Measurements from ENCODE around the gene YPEL4.
"Not testable (repeated sequence)": the region's sequence is repeated elsewhere in the genome, so short reads cannot be mapped to it uniquely, and the experiment has no call there.

Gene YPEL4, protein sequence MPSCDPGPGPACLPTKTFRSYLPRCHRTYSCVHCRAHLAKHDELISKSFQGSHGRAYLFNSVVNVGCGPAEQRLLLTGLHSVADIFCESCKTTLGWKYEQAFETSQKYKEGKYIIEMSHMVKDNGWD

DNA sequence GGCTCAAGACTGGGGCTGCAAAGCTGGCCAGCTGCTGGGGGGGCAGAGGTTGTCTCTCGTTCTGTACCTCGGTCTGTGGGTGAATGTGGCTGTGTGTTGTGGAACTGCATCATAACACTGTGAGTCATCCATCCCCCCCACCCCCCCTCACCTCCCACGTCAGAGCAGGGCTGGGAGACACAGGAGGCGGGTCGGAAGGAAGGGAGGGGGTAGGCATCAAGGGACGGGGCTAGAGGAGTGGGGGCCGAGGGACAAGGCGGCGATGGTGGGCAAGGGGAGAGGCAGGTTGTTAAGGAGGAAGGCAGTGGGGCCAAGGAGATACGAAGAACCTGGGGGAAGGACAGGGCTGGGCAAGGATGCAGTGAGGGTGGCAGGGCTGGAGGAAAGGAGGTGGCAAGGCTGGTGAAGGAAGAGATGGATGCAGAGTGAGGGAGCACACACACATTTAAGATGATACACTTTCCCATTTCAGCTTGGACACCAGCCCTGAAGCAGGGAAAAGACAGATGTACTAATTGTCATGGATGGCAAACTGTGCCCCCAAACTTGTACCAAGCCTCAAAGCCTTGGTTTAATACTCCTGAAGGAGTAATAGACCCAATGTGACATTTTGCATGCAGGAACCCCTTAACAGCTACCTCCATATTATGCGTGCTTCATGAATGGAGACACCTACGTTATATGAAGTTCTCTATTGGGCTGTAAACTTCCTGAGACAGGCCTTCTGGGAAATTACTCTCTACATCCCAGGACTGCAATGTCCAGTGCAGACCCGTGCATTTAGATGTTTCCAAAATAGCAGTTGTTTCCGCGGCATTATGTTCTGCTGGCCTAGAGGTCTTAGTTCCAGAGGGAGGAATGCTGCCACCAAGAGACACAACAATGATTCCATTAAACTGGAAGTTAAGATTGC lies at the start of gene YPEL4:
Gene YPEL4 (minus strand): TSS at position 87 of the 913 bp plus-strand sequence. CDS start 2,805 bp downstream, outside the sequence.
- peak; percentile 65 for DNase-seq (ENCODE audit: low spot score)
- in situ Hi-C loops (cut with MboI; ENCODE audit: low sequenced_read_pairs, unreplicated experiment), result loop anchor here (10.0 to 25.0 kb wide), 3 partner anchors 155 to 862 kb away; partner anchors contain the start of gene OR5B21
- TF ChIP-seq, protein P1, sequence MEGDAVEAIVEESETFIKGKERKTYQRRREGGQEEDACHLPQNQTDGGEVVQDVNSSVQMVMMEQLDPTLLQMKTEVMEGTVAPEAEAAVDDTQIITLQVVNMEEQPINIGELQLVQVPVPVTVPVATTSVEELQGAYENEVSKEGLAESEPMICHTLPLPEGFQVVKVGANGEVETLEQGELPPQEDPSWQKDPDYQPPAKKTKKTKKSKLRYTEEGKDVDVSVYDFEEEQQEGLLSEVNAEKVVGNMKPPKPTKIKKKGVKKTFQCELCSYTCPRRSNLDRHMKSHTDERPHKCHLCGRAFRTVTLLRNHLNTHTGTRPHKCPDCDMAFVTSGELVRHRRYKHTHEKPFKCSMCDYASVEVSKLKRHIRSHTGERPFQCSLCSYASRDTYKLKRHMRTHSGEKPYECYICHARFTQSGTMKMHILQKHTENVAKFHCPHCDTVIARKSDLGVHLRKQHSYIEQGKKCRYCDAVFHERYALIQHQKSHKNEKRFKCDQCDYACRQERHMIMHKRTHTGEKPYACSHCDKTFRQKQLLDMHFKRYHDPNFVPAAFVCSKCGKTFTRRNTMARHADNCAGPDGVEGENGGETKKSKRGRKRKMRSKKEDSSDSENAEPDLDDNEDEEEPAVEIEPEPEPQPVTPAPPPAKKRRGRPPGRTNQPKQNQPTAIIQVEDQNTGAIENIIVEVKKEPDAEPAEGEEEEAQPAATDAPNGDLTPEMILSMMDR (IDR thresholded peaks at IDR 0.05; ENCODE audit: borderline replicate concordance, control extremely low read depth, extremely low read depth, insufficient read depth, missing control alignments), result no peak

DNA sequence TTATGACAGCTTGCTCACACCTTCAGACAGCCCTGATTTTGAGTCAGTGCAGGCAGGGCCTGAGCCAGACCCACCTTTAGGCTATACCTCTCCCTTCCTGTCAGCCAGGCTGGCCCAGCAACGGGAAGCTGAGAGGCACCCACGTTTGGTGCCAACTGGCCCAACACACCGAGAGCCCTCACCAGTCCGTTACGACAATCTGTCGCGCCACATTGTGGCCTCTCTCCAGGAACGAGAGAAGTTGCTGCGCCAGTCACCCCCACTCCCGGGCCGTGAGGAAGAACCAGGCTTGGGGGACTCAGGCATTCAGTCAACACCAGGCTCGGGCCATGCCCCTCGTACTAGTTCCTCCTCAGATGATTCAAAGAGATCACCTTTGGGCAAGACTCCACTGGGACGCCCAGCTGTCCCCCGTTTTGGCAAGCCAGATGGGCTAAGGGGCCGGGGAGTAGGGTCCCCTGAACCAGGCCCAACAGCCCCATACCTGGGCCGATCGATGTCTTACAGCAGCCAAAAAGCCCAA lies 49.2 kb upstream of the YPEL4 start:
- in situ Hi-C loops (cut with MboI; ENCODE audit: low sequenced_read_pairs, unreplicated experiment), result no loop called here
- TF ChIP-seq, protein P1 (IDR thresholded peaks at IDR 0.05; ENCODE audit: borderline replicate concordance, control extremely low read depth, extremely low read depth, insufficient read depth, missing control alignments), result no peak
- no peak for DNase-seq (ENCODE audit: low spot score)

DNA sequence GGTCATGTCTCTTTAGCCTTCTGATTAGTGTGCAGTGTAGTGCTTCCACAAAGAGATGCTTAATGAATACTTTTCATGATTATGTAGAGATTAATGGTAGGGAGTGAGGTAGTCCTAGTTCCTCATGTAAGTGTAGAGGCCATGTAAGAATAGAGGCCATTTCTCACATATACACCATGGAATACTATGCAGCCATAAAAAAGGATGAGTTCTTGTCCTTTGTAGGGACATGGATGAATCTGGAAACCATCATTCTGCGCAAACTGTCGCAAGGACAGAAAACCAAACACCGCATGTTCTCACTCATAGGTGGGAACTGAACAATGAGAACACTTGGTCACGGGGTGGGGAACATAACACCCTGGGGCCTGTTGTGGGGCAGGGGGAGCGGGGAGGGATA lies 40.8 kb upstream of the YPEL4 start:
- in situ Hi-C loops (cut with MboI; ENCODE audit: low sequenced_read_pairs, unreplicated experiment); DNase-seq (ENCODE audit: low spot score): not testable (repeated sequence)

DNA sequence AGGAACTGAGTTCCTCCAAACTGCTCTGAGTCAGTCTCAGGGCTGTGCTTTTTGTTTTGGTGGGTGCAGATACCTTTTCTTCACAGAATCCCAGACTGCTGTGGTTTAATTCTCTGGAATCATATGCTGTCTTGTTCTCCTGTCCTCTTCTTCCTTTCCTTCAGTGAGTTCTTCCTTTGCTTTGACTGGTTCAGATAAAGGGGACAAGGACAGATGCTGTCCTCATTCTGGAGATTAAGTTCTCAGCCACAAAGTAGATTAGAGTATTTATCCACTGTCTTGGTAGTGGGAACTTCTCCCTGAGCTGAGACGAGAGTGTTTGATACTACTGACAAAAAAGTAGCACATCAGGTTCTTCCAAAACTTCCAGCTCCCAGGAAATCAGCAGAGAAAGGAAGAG lies 31.5 kb upstream of the YPEL4 start:
- TF ChIP-seq, protein P1 (IDR thresholded peaks at IDR 0.05; ENCODE audit: borderline replicate concordance, control extremely low read depth, extremely low read depth, insufficient read depth, missing control alignments), result no peak
- in situ Hi-C loops (cut with MboI; ENCODE audit: low sequenced_read_pairs, unreplicated experiment), result no loop called here
- no peak for DNase-seq (ENCODE audit: low spot score)

DNA sequence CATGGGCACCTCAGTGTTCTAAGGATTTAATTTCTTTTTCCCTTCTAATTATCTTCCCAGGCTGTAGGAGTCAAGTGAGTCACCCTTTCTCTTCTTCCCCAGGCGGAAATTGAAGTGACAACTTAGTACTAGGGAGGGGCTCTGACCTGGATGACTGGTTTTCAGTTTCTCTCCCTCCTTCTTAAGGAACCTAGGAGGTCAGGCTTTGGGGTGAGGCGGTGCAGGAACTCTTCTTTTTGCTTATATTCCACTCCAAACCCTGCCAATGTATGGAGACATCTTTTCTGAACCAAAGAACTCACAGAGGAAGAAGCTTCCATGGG lies 30.8 kb upstream of the YPEL4 start:
- TF ChIP-seq, protein P1 (IDR thresholded peaks at IDR 0.05; ENCODE audit: borderline replicate concordance, control extremely low read depth, extremely low read depth, insufficient read depth, missing control alignments), result no peak
- DNase-seq (ENCODE audit: low spot score), result no peak
- in situ Hi-C loops (cut with MboI; ENCODE audit: low sequenced_read_pairs, unreplicated experiment), result no loop called here

DNA sequence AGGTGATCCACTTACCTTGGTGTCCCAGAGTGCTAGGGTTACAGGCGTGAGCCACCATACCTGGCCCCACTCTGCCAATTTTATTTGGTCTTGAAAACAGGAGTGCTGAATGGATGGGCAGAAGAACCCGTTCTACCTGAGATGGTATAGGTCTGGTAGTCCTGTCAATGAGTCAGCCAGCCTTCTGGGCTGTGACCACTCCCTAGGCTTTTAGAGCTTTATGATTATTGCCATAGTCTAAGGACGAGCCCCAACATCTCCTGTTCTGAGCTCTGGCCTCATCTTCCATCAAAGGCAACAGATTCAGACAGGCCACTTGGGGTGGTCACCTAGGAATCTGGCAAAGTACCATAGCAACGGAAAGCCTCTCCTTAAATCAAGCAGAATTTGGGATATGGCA lies 29.7 kb upstream of the YPEL4 start:
- TF ChIP-seq, protein P1 (IDR thresholded peaks at IDR 0.05; ENCODE audit: borderline replicate concordance, control extremely low read depth, extremely low read depth, insufficient read depth, missing control alignments), result no peak
- in situ Hi-C loops (cut with MboI; ENCODE audit: low sequenced_read_pairs, unreplicated experiment), result no loop called here
- no peak for DNase-seq (ENCODE audit: low spot score)
